ENCODE results near the gene IL4.

IL4 gene

DNA sequence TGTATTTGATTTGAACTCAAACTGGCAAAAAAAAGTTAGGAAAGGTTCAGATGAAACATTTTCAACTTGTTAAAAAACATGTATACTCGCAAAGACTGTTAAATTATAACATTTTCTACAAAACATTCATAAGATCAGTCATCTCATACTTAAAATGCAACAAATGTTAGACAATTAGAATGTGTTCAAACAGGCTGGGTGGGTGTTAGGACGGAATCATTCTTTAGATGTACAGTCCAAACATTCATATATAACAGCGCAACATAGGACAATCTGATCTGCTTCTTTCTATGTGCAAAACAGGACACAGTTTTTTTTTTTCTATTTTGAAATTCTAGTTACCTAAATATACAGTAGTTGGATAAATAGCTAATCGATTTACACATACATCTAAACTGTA, 22.2 kb downstream of the IL4 start:
- DNase-seq (ENCODE audit: low read depth), result no peak

DNA sequence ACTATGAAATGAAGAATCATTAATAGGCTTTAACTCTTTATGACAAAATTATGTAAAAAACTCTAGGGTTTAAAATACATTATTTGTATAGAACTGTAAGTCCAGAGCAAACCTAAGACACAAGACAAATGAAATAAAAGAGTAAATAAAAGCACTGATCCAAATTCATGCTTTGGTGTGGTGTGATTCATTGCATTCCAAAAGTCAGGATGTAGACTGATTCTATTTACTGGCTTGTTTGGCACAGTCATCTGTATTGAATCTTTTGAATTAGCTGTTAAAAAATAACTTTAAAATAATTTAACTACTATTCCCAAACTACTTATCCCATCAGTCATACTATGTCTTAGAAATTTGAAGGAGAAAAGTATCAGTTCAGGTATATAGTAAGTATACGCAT, 31.1 kb downstream of the IL4 start:
- DNase-seq (ENCODE audit: low read depth), result no peak

DNA sequence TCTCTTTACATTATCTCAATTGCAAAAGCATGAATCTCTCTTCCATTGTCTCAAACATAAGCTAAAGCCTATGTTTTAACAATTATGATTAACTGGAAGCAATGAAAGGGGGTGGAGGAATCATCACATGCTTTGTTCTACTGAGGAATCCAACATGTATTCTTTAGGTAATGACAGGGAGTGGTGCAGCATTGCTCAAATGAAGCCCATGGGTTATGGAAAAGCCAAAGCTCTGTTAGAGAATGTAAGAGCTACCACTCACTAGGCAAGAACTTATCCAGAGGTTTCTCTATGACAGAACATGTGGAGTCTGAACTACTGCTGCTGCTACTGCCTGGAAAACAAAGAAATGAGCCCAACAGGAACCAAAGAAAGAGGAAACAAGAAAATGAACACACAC, 34.9 kb downstream of the IL4 start:
- no peak for DNase-seq (ENCODE audit: low read depth)

GRCh38 chr5:132714456-132715307, 40.9 kb downstream of the IL4 start:
- no peak for DNase-seq (ENCODE audit: low read depth)

DNA sequence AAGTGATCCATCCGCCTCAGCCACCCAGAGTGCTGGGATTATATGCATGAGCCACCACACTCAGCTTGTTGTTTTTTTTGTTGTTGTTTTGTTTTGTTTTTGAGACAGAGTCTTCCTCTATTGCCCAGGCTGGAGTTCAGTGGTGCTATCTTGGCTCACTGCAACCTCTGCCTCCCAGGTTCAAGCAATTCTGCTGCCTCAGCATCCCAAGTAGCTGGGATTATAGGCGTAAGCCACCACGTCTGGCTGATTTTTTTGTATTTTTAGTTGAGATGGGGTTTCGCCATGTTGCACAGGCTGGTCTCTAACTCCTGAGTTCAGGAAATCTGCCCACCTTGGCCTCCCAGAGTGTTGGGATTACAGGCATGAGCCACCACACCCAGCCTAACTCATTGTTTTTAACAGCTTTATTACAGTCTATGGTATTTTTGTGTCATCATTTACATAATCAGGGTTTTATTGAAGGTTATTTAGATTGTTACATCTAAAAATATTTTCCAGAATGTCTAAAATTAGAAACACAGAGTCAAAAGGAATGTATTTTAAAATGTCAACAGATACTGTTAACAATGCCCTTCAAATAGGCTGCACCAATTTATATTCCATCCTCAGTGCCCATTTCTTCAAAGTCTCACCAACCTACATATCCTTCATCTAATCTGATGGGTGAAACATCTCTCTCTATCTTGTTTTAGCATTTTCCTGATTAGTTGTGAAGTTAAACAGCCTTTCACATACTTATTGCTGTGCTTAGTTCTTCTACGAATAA, 44.9 kb downstream of the IL4 start:
- DNase-seq (ENCODE audit: low read depth), result no peak

- DNase-seq (ENCODE audit: low read depth), result no peak
Measured at GRCh38 chr5:132725745-132726144, 52.0 kb downstream of the IL4 start.

DNA sequence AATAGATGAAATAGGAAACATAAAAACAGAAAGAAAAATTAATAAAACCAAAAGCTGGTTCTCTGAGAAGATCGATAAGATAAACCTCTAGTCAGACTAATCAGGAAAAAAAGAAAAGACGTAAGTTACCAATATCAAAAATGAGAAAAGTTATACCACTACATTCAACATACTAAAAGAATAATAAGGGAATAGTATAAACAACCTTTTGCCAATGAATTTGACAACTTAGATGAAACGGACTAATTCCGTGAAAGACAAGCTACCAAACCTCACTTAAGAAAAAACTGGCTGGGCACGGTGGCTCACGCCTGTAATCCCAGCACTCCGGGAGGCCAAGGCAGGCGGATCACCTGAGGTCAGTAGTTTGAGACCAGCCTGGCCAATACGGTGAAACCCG, 56.1 kb downstream of the IL4 start:
- DNase-seq (ENCODE audit: low read depth), result no peak

All from stromal cell of bone marrow (primary cell).